HG02938 (cell line): ENCODE results near the gene TRMT112.

Experiments used
- ATAC-seq: cut with Tn5 transposase; IDR thresholded peaks from one replicate; pipeline ENCODE4 v1.9.1; 2021; ENCODE audit warnings: mild to moderate bottlenecking, moderate library complexity; ENCODE audit not compliant: unreplicated experiment

Gene TRMT112

DNA sequence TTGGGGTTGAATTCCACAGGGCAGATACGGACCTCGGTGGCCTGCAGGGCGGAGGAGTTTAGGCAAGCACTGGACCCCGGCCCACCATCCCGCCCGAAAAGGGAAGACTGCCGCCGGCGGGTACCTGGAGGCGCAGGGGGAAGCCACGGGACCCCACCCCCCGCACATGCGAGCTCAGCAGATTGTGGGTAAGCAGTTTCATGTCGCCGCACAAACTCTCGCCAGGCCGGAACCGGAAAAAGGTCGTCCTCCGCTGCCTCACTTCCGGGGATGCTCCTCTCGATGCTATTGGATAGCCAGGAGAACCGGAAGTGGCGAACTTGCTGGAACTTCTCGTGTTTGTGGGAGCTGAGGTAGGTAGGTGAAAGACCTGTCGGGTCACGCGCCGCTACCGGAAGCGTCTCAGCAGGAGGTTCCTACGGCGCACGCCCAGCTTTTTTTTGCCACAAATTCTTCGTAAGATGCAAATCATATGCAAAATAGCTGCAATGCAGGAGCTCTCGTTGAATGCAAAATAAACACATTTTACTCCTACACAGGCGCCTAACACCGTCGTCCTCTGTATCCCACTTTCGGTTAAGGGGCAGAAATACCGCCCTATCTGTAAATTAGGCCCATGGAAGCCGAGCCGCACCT is at the start of gene TRMT112:
TSS of gene TRMT112 (minus strand) at position 235 of the 636 bp plus-strand sequence. CDS start at position 202, 33 bp downstream.
- peak; percentile 64 for ATAC-seq

DNA sequence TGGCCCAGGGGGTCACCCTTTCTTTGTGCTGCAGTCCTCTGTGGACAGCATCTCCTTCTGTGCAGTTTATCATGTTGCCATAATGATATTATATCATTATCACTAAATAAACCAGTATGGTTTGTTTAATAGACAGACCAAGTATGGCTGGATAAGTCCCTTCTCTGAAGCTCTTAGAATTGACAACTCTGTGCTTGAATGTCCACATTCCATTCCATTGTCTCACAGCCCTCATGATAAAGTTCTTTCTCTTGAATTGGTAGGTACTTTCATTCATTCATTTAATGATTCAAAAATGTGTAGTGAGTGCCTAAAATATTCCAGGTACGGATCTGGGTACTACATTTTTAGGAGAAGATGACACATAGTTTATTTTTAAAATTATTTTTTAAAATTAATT is 49.4 kb upstream of the TRMT112 start:
- ATAC-seq, result no peak

DNA sequence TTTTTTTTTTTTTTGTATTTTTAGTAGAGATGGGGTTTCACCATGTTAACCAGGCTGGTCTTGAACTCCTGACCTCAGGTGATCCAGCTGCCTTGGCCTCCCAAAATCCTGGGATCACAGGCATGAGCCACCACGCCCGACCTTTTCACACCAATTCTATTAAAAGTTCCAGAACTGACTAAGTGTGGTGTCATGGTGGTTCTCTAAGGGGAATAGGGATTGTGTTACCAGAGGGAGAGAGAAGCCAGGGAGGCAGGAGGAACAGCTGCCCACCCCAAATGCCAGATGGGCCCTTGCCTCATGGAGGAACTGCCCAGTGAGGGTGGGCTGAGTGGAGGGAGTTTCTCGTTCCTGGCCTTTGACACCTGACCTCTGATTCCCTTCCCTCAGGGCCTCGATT is 47.6 kb upstream of the TRMT112 start:
- ATAC-seq, result no peak

DNA sequence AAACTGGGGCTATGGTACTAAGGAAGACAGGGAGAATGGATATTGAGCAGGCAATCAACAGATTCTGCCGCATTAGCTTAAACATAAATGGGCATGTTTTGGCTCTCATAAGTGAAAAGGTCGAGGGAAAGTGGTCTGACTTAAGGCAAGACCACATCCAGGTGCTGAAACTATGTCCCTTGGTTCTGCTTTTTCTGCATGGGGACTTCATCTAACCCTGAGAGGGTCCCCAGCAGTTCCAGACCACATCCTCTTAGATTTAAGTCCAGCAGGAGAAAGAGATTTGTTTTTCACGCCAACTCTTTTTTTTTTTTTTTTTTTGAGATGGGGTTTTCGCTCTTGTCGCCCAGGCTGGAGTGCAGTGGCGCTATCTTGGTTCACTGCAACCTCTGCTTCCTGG is 47.1 kb upstream of the TRMT112 start:
- ATAC-seq, result no peak

DNA sequence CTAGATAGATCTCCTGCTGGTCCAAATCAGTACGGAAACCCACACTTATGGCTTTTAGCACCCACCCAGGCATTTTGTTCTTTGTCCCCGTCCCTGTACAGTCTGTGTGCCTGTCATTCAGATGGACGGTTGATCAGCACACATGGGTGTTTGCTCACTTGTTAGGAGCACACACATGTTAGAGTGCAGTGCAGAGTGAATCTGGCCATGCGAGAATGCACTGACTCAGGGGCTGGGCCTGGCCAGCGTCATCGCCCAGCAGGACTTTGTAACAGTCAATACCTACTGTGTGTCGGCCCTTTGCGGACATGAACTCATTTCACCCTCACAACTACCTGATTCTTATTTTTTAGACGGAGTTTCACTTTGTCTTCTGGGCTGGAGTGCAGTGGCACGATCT is 45.0 kb upstream of the TRMT112 start:
- ATAC-seq, result no peak

DNA sequence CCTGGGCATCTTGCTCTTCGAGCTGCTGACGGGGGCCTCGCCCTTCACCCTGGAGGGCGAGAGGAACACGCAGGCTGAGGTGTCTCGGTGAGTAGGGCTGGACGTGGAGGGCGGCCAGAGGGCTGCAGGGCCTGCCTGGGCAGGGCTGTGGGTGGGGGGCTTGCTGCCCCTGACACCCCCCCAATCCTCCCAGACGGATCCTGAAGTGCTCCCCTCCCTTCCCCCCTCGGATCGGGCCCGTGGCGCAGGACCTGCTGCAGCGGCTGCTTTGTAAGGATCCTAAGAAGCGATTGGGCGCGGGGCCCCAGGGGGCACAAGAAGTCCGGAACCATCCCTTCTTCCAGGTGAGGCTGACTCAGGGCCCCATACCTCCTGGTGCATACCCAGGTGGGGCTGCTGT is 44.3 kb upstream of the TRMT112 start:
- no peak for ATAC-seq

DNA sequence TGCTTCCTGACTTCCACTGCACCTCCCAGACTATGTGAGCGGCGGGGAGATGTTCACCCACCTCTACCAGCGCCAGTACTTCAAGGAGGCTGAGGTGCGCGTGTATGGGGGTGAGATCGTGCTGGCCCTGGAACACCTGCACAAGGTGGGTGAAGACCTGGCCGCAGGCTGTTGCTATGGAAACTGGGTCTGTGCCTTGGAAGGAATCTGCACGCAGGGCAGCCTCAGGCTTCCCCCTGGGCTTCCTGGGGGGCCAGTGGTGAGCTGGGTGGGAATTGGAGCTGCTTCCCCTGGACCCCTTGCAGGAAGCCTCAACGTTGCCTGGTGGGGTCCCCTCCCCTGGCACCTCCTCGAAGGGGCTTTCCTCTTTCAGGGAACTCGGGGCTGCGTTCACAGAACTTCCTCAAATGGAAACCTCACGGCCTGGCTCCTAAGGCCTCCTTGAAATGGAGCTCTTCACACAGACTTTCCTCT is 43.1 kb upstream of the TRMT112 start:
- no peak for ATAC-seq

DNA sequence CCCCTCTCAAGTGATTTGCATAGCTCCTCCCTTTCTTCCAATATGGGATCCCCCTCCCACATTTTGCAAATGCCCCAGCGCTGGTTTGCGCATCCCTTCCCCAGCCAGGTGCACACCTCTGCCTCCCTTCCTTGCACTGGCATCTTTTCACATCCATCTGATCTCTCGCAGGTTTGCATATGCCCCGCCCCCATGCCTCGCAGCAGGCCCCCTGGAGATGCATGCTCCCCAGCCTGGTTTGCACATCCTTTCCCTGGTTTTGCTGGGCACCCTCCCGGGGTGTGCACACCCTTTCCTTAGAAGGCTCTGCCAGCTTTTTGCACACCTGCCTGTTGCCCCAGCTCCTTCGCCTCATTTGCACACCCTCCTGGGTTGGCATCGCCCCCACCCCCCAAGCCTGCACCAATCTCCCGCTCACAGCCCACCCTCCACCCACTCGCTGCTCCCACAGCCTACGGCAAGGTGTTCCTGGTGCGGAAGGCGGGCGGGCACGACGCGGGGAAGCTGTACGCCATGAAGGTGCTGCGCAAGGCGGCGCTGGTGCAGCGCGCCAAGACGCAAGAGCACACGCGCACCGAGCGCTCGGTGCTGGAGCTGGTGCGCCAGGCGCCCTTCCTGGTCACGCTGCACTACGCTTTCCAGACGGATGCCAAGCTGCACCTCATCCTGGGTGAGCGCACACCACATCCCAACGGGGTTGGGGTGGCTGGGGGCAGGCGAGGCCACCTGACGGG is 42.5 kb upstream of the TRMT112 start:
- no peak for ATAC-seq

DNA sequence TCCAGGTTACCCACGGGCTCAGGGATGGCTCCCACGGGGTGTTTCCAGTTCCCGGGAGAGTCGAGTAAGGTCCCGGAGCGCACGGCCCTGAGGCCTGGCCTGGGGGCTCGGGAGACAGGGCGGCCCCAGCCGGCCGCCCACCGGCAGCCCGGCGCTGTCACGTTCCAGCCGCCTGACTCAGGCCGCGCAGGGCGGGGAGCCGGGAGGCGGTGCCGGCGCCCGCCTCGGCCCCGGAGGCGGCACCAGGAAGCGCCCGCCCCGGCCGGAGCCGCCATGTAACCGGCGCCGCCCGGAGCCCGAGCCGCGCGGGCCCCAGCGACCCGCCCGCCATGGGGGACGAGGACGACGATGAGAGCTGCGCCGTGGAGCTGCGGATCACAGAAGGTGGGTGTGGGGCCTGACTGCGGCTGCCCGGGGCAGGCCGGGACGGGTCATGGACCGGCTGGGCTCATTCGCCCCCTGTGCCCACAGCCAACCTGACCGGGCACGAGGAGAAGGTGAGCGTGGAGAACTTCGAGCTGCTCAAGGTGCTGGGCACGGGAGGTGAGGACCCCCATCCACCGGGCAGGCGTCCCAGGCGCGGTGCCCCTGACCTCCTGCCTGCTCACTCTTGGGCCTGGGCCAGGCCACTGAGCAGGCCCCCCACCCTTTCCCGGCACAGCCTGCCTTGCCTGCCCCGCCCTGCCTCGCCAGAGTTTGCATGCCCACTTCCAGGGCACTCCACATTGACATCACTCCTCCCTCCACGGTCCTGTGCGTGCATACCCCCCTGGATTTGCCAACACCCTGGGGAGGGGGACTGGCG is 41.8 kb upstream of the TRMT112 start, which contains the start of gene RPS6KA4:
TSS of gene RPS6KA4 (plus strand) at position 256 of the 805 bp plus-strand sequence. CDS start at position 330, 74 bp downstream.
- no peak for ATAC-seq

DNA sequence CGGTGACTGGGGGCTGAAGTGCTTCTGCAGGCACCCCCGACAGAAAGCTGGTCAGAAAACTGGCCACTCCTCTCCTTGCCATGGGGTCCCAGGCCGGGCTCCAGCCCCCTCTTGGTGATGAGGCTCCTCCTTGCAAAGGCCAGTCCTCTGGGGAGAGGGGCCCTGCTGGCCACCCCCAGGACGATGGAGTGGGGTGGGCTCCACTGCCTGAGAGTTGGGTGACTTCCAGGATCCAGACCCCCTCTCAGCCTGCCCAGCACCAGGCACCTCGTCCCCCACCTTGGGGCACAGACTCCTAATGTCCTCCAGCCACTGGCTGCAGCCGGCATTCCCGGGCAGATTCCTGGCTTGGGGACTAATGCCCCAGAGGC is 41.2 kb upstream of the TRMT112 start:
- ATAC-seq, result no peak

DNA sequence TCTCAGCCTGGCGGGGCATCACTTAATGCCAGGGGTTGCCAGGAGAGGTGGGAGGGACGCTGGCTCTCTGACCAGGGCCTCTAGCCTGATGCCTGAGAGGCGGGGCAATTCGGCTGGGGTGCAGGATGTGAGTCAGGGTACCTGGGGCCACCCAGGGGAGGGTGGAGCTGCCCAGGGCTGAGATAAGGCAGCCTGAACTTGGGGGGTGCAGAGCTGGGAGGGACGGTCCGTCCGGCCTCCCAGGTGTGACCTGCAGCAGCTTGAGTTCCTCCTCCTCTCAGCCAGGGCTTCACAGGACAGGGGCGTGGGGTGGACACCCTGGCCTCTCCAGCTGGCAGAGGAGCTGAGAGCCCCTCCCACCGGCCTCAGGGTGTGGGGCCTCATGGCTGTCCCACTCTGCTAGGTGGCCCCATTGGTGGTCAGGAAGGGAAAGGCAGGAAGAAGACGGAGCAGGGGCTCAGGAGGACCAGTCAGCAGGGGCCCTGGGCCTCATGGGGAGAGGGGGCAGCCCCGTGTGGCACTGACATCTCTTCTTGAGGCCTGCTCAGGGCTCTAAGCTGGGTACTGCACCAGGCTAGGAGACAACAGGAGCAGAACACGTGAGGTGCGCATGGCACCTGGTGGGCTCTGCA is 40.7 kb upstream of the TRMT112 start:
- no peak for ATAC-seq

DNA sequence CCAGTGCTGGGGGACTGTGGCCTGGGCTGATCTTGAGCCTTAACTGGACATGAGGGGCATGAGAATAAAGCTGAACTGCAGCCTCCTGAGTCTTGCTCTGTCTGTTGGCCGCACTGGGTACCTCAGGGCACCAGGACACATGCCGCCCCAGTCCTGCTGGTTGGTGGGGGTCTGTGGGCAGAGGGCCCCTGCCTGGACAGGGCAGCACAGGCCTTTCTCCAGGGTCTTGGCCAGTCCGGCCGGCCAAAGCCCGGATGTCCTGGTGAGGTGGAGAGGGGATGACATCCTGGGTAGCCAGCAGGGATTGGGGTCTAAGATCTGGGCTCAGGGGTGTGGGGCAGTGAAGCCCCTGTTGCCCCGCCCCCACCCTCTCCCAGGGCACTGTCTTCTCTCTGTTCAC is 40.1 kb upstream of the TRMT112 start:
- no peak for ATAC-seq

DNA sequence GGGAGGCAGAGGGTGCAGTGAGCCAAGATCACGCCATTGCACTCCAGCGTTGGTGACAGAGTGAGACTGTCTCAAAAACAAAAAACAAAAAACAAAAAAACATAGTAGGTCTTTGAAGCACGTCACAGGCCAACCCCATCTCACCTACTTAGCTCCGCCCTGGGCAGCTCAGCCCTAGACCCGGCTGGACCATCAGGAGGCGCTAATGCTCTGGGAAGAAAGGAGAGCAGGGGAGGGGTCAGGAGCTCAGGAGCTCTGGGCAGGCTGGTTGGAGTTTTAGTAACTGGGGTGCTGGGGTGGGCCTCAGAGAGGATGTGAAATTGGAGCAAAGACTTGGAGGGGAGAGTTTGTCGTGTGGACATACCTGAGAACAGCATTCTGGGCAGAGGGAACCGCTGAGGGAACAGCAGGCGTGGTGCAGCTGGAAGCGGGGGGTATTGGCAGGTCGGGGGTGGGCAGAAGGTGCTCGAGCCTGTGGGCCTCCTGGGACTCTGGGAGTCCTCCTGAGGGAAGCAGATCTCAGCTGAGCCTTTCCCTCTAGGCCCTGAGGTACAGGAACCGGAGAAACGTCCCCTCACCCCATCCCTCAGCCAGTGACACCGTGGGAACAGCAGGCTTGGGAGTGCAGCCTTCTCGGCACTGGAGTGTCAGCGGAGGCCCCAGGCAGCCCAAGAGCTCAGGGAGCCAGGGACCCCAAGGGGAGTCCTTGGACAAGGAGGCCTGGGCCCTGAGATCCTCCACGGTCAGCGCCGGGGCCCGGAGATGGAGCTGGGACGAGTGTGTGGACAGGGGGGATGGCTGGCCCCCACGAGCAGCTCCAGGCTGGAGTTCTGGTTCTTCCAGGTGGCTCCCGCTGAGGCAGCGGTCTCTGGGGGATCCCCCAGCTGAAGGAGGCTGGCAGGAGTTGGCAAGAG is 39.4 kb upstream of the TRMT112 start:
- no peak for ATAC-seq

DNA sequence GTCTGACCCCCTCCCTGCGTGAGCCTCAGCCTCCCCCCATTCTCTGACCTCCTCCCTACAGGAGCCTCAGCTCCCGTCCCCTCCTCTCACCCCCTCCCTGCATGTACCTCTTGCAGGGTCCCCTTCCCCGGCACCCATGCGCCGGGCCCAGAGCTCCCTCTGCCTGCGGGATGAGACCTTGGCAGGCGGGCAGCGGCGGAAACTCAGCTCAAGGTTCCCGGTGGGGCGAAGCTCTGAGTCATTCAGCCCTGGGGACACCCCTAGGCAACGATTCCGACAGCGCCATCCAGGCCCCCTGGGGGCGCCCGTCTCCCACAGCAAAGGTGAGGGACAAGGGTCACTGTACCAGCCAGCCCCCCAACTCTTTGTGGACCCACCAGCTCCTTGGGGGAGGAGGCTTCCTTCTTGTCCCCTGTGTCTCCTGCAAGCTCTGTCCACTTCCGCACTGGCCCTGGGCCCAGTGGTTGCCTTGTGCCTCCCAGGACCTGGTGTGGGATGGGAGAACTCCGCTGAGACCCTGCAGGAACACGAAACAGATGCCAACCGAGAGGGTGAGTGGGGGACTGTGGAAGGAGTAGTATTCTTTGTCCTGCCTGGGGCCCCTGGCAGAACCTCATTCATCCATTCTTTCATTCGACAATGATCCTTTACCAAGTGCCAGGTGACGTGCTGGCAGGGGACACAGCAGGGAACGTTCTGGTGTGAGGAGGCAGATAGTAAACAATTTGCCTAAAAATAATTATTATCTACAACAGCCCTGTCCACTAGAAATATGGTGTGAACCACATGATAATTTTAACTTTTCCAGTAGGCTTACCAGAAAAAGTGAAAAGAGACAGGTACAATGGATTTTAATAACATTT is 38.0 kb upstream of the TRMT112 start:
- ATAC-seq, result no peak

DNA sequence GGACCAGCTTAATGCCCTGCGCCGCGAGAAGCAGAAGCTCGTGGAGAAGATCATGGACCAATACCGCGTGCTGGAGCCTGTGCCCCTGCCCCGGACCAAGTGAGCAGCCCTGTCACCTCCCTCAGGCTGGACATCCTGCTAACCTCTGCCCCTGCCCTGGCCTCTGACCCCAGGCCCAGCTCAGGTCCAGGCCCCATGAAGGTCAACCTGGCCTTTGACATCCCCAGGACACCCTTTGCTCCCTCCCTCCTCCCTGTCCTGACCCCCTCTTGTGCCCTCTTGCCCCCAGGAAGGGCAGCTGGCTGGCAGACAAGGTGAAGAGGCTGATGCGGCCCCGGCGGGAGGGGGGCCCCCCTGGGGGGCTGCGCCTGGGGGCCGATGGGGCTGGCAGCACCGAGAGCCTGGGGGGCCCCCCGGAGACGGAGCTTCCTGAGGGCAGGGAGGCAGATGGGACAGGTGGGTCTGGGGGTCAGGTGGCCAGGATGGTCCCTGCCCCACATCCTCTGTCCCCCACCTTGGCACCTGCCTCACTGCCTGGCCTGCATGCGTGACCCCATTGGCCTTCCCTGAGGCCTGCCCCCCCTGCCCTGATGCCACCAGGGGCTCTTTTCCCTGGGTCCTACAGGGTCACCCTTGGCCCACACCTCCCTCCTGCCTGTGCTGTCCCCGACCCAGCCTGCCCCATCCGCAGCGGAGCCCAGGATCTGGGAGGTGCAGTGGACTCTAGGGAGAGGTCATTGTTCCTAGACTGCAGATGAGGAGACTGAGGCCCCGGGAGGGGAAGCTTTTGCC is 36.6 kb upstream of the TRMT112 start:
- no peak for ATAC-seq

DNA sequence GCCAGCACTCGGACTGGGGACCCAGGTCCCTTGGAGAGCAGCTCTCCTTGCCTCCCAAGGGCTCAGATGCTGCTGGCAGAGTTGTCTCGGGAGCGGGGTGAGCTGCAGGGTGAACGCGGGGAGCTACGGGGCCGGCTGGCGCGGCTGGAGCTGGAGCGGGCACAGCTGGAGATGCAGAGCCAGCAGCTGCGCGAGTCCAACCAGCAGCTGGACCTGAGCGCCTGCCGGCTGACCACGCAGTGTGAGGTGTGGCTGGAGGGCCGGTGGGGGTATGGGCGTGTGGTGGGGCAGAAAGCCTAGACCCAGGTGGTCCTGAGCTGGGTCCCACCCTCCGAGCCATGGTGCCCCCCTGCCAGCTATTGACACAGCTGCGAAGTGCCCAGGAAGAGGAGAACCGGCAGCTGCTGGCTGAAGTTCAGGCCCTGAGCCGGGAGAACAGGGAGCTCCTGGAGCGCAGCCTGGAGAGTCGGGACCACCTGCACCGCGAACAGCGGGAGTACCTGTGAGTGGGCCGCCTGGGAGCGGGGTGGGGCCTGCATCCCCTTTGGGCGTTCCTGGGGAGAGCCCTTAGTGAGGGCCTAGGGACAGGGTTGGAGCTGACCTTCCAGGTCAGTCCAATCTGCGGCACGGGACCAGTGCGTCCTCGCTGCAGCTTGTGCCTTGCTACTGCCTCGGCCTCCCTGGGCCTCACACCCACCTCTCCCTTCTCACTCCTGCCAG is 35.8 kb upstream of the TRMT112 start:
- no peak for ATAC-seq

DNA sequence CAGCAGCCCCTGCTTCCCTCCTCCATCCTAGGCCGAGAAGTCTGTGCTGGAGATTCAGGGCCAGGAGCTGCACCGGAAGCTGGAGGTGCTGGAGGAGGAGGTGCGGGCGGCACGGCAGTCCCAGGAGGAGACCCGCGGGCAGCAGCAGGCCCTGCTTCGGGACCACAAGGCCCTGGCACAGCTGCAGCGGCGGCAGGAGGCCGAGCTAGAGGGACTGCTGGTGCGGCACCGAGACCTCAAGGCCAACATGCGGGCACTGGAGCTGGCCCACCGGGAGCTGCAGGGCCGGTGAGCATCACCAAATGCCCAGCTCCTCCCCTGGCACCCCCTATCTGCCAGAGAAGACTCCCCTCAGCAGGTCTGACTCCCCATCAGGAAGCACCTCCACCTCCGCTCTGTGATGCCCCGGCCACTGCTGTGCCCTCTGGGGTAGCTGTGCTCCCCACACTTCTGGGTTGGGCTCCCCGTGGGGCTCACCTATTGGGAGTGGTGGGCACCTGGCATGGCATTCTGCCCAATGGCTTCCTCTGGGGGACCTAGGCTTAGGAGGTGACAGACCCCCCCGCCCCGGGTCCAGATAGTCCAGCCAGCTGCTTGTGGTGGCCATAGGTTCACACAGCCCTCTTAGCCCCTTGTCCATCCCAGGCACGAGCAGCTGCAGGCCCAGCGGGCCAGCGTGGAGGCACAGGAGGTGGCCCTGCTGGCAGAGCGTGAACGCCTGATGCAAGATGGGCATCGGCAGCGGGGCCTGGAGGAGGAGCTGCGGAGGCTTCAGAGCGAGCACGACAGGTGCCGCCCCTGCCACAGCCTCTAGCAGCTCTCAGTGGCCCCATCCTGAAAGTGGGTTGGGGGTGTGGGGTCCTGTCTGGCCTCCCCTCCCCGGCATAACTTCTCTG is 35.0 kb upstream of the TRMT112 start:
- no peak for ATAC-seq
